Heart left ventricle (tissue), 13 donors: ENCODE measurements around the gene GP5.

Experiments used
- POLR2A ChIP-seq, 2 donors: fragments of 450-650 bp; IDR thresholded peaks; one replicate each; pipeline ENCODE4 v1.6.1; 2017; ENCODE audit warnings: antibody characterized with exemption in 2 of 2, mild to moderate bottlenecking in 2 of 2, moderate library complexity in 2 of 2
- TF ChIP-seq, protein P1 (sequence below), 12 donors: fragments of 200-600 bp; sonication (generic) in 4 of 12; IDR thresholded peaks; one replicate each; pipeline versions ENCODE4 v1.5.0 to v1.8.0; 2018 to 2022; ENCODE audit warnings: antibody characterized with exemption in 12 of 12, mild to moderate bottlenecking in 5 of 12
- donor health status: ischemic (EF 13 %, LVEDD 7.1; RV severe dilation, severe dysfunction).
- donor health status: DM: no; HTN: yes; CAD: no.
- donor health status: DM: no; HTN: no; CAD: no.
- donor health status: ischemic (EF 25% LVEDD 6.9; RV normal size, moderate dysfunction).
- donor health status: ischemic (EF 25% LVEDD 5.7; RV mildly dilated, moderate dysfunction).
- donor health status: ischemic (EF 35%, LVEDD 5.7; RV mildly dilated, moderate dysfunction).
- donor health status: nonischemic (EF 11% LVEDD 7.7; RV severe dilation, severe dysfunction).
- donor health status: DM: yes; HTN: yes; CAD: no.
- donor health status: PGD.
- donor health status: ischemic (EF 29% LVEDD 5.4; RV normal size, mild dysfunction).
- donor health status: nonischemic (EF 23%, LVEDD 6.1; RV moderate dilation, normal function).

DNA sequence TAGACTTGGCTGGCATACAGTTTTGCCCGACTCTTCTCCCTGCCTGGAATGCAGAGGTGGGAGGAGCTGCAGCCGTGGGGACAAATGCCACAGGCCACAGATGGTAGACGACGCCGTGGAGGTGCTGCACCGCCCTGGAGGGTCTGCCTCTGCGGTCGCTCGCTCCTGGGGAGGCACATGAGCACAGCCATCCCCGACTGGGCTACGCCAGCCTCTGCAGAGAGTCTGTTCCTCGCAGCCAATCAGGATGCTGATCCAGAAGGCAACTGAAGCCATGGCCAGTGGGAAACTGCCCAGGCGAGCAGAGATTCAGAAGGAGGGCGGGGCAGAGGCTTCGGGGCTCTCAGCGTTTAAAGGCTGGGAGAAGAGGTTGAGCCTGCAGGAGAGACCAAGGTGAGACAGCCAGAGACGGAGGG is 17.6 kb downstream of the GP5 start:
- TF ChIP-seq, protein P1, sequence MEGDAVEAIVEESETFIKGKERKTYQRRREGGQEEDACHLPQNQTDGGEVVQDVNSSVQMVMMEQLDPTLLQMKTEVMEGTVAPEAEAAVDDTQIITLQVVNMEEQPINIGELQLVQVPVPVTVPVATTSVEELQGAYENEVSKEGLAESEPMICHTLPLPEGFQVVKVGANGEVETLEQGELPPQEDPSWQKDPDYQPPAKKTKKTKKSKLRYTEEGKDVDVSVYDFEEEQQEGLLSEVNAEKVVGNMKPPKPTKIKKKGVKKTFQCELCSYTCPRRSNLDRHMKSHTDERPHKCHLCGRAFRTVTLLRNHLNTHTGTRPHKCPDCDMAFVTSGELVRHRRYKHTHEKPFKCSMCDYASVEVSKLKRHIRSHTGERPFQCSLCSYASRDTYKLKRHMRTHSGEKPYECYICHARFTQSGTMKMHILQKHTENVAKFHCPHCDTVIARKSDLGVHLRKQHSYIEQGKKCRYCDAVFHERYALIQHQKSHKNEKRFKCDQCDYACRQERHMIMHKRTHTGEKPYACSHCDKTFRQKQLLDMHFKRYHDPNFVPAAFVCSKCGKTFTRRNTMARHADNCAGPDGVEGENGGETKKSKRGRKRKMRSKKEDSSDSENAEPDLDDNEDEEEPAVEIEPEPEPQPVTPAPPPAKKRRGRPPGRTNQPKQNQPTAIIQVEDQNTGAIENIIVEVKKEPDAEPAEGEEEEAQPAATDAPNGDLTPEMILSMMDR (IDR thresholded peaks at IDR 0.05): no peak
- TF ChIP-seq POLR2A (IDR thresholded peaks at IDR 0.05): no peak
